K562 (cell line): Measurements from ENCODE around the gene CRX. TPM values are rescaled to one million over a fixed set of nuclear protein-coding genes. Genes with fewer than 3 reads are reported as not detected.

Source experiments
- polyA plus RNA-seq, 8 experiments: library from polyadenylated mRNA; depleted of rRNA in 4 of 8; stranded (reverse) in 5 of 8; unstranded in 3 of 8; fragments of >200 nt; fragmentation: Nextera tagmentation in 2 of 8; fragmentation: Illumina TruSeq in 1 of 8; extraction: Ambion mirVana in 2 of 8; extraction: Trizol in 1 of 8; gene quantifications; 2 replicates each; pipeline versions ENCODE4 v1.2.1 to v1.2.3, GENCODE V29; 2011 to 2014; ENCODE audit warnings: inconsistent platforms in 1 of 8, missing spikeins in 1 of 8
- small RNA-seq: library from RNA; depleted of rRNA; stranded (forward); fragments of <200 nt; gene quantifications from one replicate; pipeline ENCODE3, GENCODE V24; 2014
- total RNA-seq, 7 experiments: library from RNA; depleted of rRNA in 6 of 7; stranded (reverse); fragments of >200 nt in 6 of 7; fragmentation: Illumina TruSeq in 2 of 7; extraction: Trizol in 2 of 7; gene quantifications; 2 replicates each; pipeline versions ENCODE4 v1.2.1 to v1.2.3, GENCODE V29; 2011 to 2021; ENCODE audit warnings: low replicate concordance in 1 of 7

CRX gene
- total and polyA plus RNA-seq, 9 of the 15 experiments (the other 6 are each of a cell fraction or from before 2014, with no cell fraction given), result 0.01 TPM; not detected in 8

Small RNA genes lying within 50 kb of the gene (small RNA-seq; reads per million reads assigned to genes)
- not detected for gene AC008745.1

Other genes with a start within 250 kb of the CRX start
Only the 7 nearest of the 11 such genes appear.
- 4.3 and 5.9 TPM in 2 replicates for gene EHD2, start 108.5 kb upstream of the CRX start, total RNA-seq (2014; rRNA removed)
- 1.6 and 1.8 TPM in 2 replicates for gene EHD2, start 108.5 kb upstream of the CRX start, total RNA-seq (2014; rRNA removed; fragmentation: Illumina TruSeq; extraction: Trizol)
- gene EHD2, start 108.5 kb upstream of the CRX start, total RNA-seq (2015; rRNA removed; fragmentation: Illumina TruSeq; extraction: Trizol), result 1.8 and 2.3 TPM in 2 replicates
- 26.3 and 32.2 TPM in 2 replicates for gene EHD2, start 108.5 kb upstream of the CRX start, total RNA-seq (2021)
- 3.0 and 9.6 TPM in 2 replicates for gene EHD2, start 108.5 kb upstream of the CRX start, polyA plus RNA-seq (2011; rRNA removed)
- 14.7 and 15.3 TPM in 2 replicates for gene EHD2, start 108.5 kb upstream of the CRX start, polyA plus RNA-seq (2014; fragmentation: Illumina TruSeq; extraction: Trizol)
- gene EHD2, start 108.5 kb upstream of the CRX start, polyA plus RNA-seq (2014; fragmentation: Nextera tagmentation; extraction: Ambion mirVana), result 1 to 10 TPM; 1.7 to 2.1 TPM
- 7.5 and 9.0 TPM in 2 replicates for gene EHD2, start 108.5 kb upstream of the CRX start, polyA plus RNA-seq (2014; rRNA removed)
- gene NOP53, start 76.4 kb upstream of the CRX start, total RNA-seq (2014; rRNA removed), result 254 and 304 TPM in 2 replicates
- 97.1 and 111 TPM in 2 replicates for gene NOP53, start 76.4 kb upstream of the CRX start, total RNA-seq (2014; rRNA removed; fragmentation: Illumina TruSeq; extraction: Trizol)
- gene NOP53, start 76.4 kb upstream of the CRX start, total RNA-seq (2015; rRNA removed; fragmentation: Illumina TruSeq; extraction: Trizol), result 139 and 145 TPM in 2 replicates
- gene NOP53, start 76.4 kb upstream of the CRX start, total RNA-seq (2021), result 207 and 231 TPM in 2 replicates
- 146 and 189 TPM in 2 replicates for gene NOP53, start 76.4 kb upstream of the CRX start, polyA plus RNA-seq (2011; rRNA removed)
- 113 and 268 TPM in 2 replicates for gene NOP53, start 76.4 kb upstream of the CRX start, polyA plus RNA-seq (2014; fragmentation: Illumina TruSeq; extraction: Trizol)
- gene NOP53, start 76.4 kb upstream of the CRX start, polyA plus RNA-seq (2014; fragmentation: Nextera tagmentation; extraction: Ambion mirVana), result 1 to 10 TPM; 6.5 to 7.0 TPM
- gene NOP53, start 76.4 kb upstream of the CRX start, polyA plus RNA-seq (2014; rRNA removed), result 257 and 274 TPM in 2 replicates
- gene SELENOW, start 43.2 kb upstream of the CRX start, total RNA-seq (2014; rRNA removed), result 191 and 212 TPM in 2 replicates
- gene SELENOW, start 43.2 kb upstream of the CRX start, total RNA-seq (2014; rRNA removed; fragmentation: Illumina TruSeq; extraction: Trizol), result 78.3 and 95.2 TPM in 2 replicates
- gene SELENOW, start 43.2 kb upstream of the CRX start, total RNA-seq (2015; rRNA removed; fragmentation: Illumina TruSeq; extraction: Trizol), result 168 and 181 TPM in 2 replicates
- gene SELENOW, start 43.2 kb upstream of the CRX start, total RNA-seq (2021), result 91.9 and 103 TPM in 2 replicates
- 118 and 125 TPM in 2 replicates for gene SELENOW, start 43.2 kb upstream of the CRX start, polyA plus RNA-seq (2011; rRNA removed)
- gene SELENOW, start 43.2 kb upstream of the CRX start, polyA plus RNA-seq (2014; fragmentation: Illumina TruSeq; extraction: Trizol), result 117 and 153 TPM in 2 replicates
- gene SELENOW, start 43.2 kb upstream of the CRX start, polyA plus RNA-seq (2014; fragmentation: Nextera tagmentation; extraction: Ambion mirVana), result 100 to 1,000 TPM; 268 to 279 TPM
- 156 and 183 TPM in 2 replicates for gene SELENOW, start 43.2 kb upstream of the CRX start, polyA plus RNA-seq (2014; rRNA removed)
- not detected in 2 replicates for gene TPRX1, start 17.4 kb upstream of the CRX start, total RNA-seq (2014; rRNA removed)
- gene TPRX1, start 17.4 kb upstream of the CRX start, total RNA-seq (2014; rRNA removed; fragmentation: Illumina TruSeq; extraction: Trizol), result not detected in 2 replicates
- not detected in 2 replicates for gene TPRX1, start 17.4 kb upstream of the CRX start, total RNA-seq (2015; rRNA removed; fragmentation: Illumina TruSeq; extraction: Trizol)
- not detected in 2 replicates for gene TPRX1, start 17.4 kb upstream of the CRX start, total RNA-seq (2021)
- gene TPRX1, start 17.4 kb upstream of the CRX start, polyA plus RNA-seq (2011; rRNA removed), result not detected in 2 replicates
- not detected in 2 replicates for gene TPRX1, start 17.4 kb upstream of the CRX start, polyA plus RNA-seq (2014; fragmentation: Illumina TruSeq; extraction: Trizol)
- not detected for gene TPRX1, start 17.4 kb upstream of the CRX start, polyA plus RNA-seq (2014; fragmentation: Nextera tagmentation; extraction: Ambion mirVana)
- gene TPRX1, start 17.4 kb upstream of the CRX start, polyA plus RNA-seq (2014; rRNA removed), result not detected in 2 replicates
- not detected in 2 replicates for gene TPRX2, start 37.3 kb downstream of the CRX start, total RNA-seq (2014; rRNA removed)
- gene TPRX2, start 37.3 kb downstream of the CRX start, total RNA-seq (2014; rRNA removed; fragmentation: Illumina TruSeq; extraction: Trizol), result not detected in 2 replicates
- gene TPRX2, start 37.3 kb downstream of the CRX start, total RNA-seq (2015; rRNA removed; fragmentation: Illumina TruSeq; extraction: Trizol), result not detected in 2 replicates
- gene TPRX2, start 37.3 kb downstream of the CRX start, total RNA-seq (2021), result not detected in 2 replicates
- gene TPRX2, start 37.3 kb downstream of the CRX start, polyA plus RNA-seq (2011; rRNA removed), result not detected in 2 replicates
- gene TPRX2, start 37.3 kb downstream of the CRX start, polyA plus RNA-seq (2014; fragmentation: Illumina TruSeq; extraction: Trizol), result not detected in 2 replicates
- gene TPRX2, start 37.3 kb downstream of the CRX start, polyA plus RNA-seq (2014; fragmentation: Nextera tagmentation; extraction: Ambion mirVana), result not detected
- not detected in 2 replicates for gene TPRX2, start 37.3 kb downstream of the CRX start, polyA plus RNA-seq (2014; rRNA removed)
- not detected in 2 replicates for gene SULT2A1, start 64.4 kb downstream of the CRX start, total RNA-seq (2014; rRNA removed)
- not detected in 2 replicates for gene SULT2A1, start 64.4 kb downstream of the CRX start, total RNA-seq (2014; rRNA removed; fragmentation: Illumina TruSeq; extraction: Trizol)
- gene SULT2A1, start 64.4 kb downstream of the CRX start, total RNA-seq (2015; rRNA removed; fragmentation: Illumina TruSeq; extraction: Trizol), result 0.11 and 0.25 TPM in 2 replicates
- gene SULT2A1, start 64.4 kb downstream of the CRX start, total RNA-seq (2021), result 0.16 and 0.18 TPM in 2 replicates
- 0.03 and 0.04 TPM in 2 replicates for gene SULT2A1, start 64.4 kb downstream of the CRX start, polyA plus RNA-seq (2011; rRNA removed)
- 0.07 TPM in 1 of 2 replicates, not detected in the other for gene SULT2A1, start 64.4 kb downstream of the CRX start, polyA plus RNA-seq (2014; fragmentation: Illumina TruSeq; extraction: Trizol)
- under 1 TPM in 1 of 2 experiments, not detected in 1; 0.07 TPM for gene SULT2A1, start 64.4 kb downstream of the CRX start, polyA plus RNA-seq (2014; fragmentation: Nextera tagmentation; extraction: Ambion mirVana)
- not detected in 2 replicates for gene SULT2A1, start 64.4 kb downstream of the CRX start, polyA plus RNA-seq (2014; rRNA removed)
- gene BSPH1, start 170.2 kb downstream of the CRX start, total RNA-seq (2014; rRNA removed), result not detected in 2 replicates
- not detected in 2 replicates for gene BSPH1, start 170.2 kb downstream of the CRX start, total RNA-seq (2014; rRNA removed; fragmentation: Illumina TruSeq; extraction: Trizol)
- not detected in 2 replicates for gene BSPH1, start 170.2 kb downstream of the CRX start, total RNA-seq (2015; rRNA removed; fragmentation: Illumina TruSeq; extraction: Trizol)
- not detected in 2 replicates for gene BSPH1, start 170.2 kb downstream of the CRX start, total RNA-seq (2021)
- gene BSPH1, start 170.2 kb downstream of the CRX start, polyA plus RNA-seq (2011; rRNA removed), result not detected in 2 replicates
- not detected in 2 replicates for gene BSPH1, start 170.2 kb downstream of the CRX start, polyA plus RNA-seq (2014; fragmentation: Illumina TruSeq; extraction: Trizol)
- gene BSPH1, start 170.2 kb downstream of the CRX start, polyA plus RNA-seq (2014; fragmentation: Nextera tagmentation; extraction: Ambion mirVana), result not detected
- not detected in 2 replicates for gene BSPH1, start 170.2 kb downstream of the CRX start, polyA plus RNA-seq (2014; rRNA removed)